ENCODE results near the gene CCDC187. TPM values are rescaled to one million over a fixed set of nuclear protein-coding genes. Genes with fewer than 3 reads are reported as not detected.

The CCDC187 gene
- total RNA-seq, 1 donor from 2014 or later = not detected

GRCh38 chr9:136233868-136234267 is 70.0 kb downstream of the CCDC187 start:
- no peaks in the 10 kb centered on the region for H3K9me3 ChIP-seq (ENCODE audit: low read depth)
- Mint-ChIP-seq H3K36me3 (peaks cover 5% of the 10 kb centered on the region), H3K27ac (no peak overlapping the region), H3K27me3 (ENCODE audit: insufficient read depth, low read depth) (peaks cover 5% of the 10 kb centered on the region), H3K4me3 (no peak overlapping the region), H3K4me1 (peaks cover 4% of the 10 kb centered on the region), H3K9me3 (no peaks in the 10 kb centered on the region)
- H3K4me1 ChIP-seq = no peaks in the 10 kb centered on the region
- DNase-seq (ENCODE audit: low spot score) = no peak
- no peak for TF ChIP-seq EZH2 (IDR thresholded peaks at IDR 0.05)
- TF ChIP-seq EZH2phosphoT487 (IDR thresholded peaks at IDR 0.05) = no peak
- TF ChIP-seq CTCF (IDR thresholded peaks at IDR 0.05) = no peak
- no peaks in the 10 kb centered on the region for H3K36me3 ChIP-seq
- no peak overlapping the region for H2AFZ ChIP-seq (replicated peaks)
- H3K79me2 ChIP-seq (ENCODE audit: low read depth) = peaks cover 28% of the 10 kb centered on the region
- H3K4me3 ChIP-seq = no peak overlapping the region
- H3K9ac ChIP-seq = no peak overlapping the region
- H4K20me1 ChIP-seq (ENCODE audit: low read depth) = peaks cover 71% of the 10 kb centered on the region
- H3F3A ChIP-seq (ENCODE audit: low read depth) = no peaks in the 10 kb centered on the region
- no peak overlapping the region for H3K4me2 ChIP-seq
- H3K27ac ChIP-seq = no peak overlapping the region
- no peaks in the 10 kb centered on the region for H3K27me3 ChIP-seq

- Histone ChIP-seq H3K27me3 (no peaks in the 10 kb centered on the region), H3K27ac (no peak overlapping the region), H3K4me2 (no peak overlapping the region), H3K4me3 (no peak overlapping the region), H3K9ac (no peak overlapping the region), H3K36me3 (no peaks in the 10 kb centered on the region), H3K79me2 (ENCODE audit: low read depth) (peaks cover 27% of the 10 kb centered on the region), H3K4me1 (no peaks in the 10 kb centered on the region), H3F3A (ENCODE audit: low read depth) (no peaks in the 10 kb centered on the region), H4K20me1 (ENCODE audit: low read depth) (peaks cover 71% of the 10 kb centered on the region), H2AFZ (replicated peaks) (no peak overlapping the region), H3K9me3 (ENCODE audit: low read depth) (no peaks in the 10 kb centered on the region)
- peaks cover 5% of the 10 kb centered on the region for H3K27me3 Mint-ChIP-seq (ENCODE audit: insufficient read depth, low read depth)
- H3K4me1 Mint-ChIP-seq = peaks cover 4% of the 10 kb centered on the region
- TF ChIP-seq CTCF (IDR thresholded peaks at IDR 0.05) (no peak), EZH2phosphoT487 (IDR thresholded peaks at IDR 0.05) (no peak), EZH2 (IDR thresholded peaks at IDR 0.05) (no peak)
- H3K4me3 Mint-ChIP-seq = no peak overlapping the region
- H3K27ac Mint-ChIP-seq = no peak overlapping the region
- no peak for DNase-seq (ENCODE audit: low spot score)
- peaks cover 5% of the 10 kb centered on the region for H3K36me3 Mint-ChIP-seq
- no peaks in the 10 kb centered on the region for H3K9me3 Mint-ChIP-seq
Measured at GRCh38 chr9:136233411-136233810, 70.5 kb downstream of the CCDC187 start.

GRCh38 chr9:136232969-136233368 is 70.9 kb downstream of the CCDC187 start:
- Histone ChIP-seq H2AFZ (replicated peaks) (no peak overlapping the region), H3K36me3 (no peaks in the 10 kb centered on the region), H3K4me3 (no peak overlapping the region), H3K27ac (no peak overlapping the region), H3K79me2 (ENCODE audit: low read depth) (peaks cover 22% of the 10 kb centered on the region), H3K27me3 (no peaks in the 10 kb centered on the region), H3K9ac (no peak overlapping the region), H3K9me3 (ENCODE audit: low read depth) (no peaks in the 10 kb centered on the region), H3F3A (ENCODE audit: low read depth) (no peaks in the 10 kb centered on the region), H3K4me1 (no peaks in the 10 kb centered on the region), H3K4me2 (no peak overlapping the region), H4K20me1 (ENCODE audit: low read depth) (peaks cover 67% of the 10 kb centered on the region)
- no peak for TF ChIP-seq EZH2 (IDR thresholded peaks at IDR 0.05)
- Mint-ChIP-seq H3K27ac (no peak overlapping the region), H3K27me3 (ENCODE audit: insufficient read depth, low read depth) (peaks cover 5% of the 10 kb centered on the region), H3K4me1 (peaks cover 4% of the 10 kb centered on the region), H3K4me3 (no peak overlapping the region), H3K9me3 (no peaks in the 10 kb centered on the region), H3K36me3 (peaks cover 5% of the 10 kb centered on the region)
- no peak for DNase-seq (ENCODE audit: low spot score)

- Mint-ChIP-seq H3K4me1 (peaks cover 4% of the 10 kb centered on the region), H3K36me3 (peaks cover 5% of the 10 kb centered on the region), H3K9me3 (no peaks in the 10 kb centered on the region), H3K27me3 (ENCODE audit: insufficient read depth, low read depth) (peaks cover 10% of the 10 kb centered on the region), H3K4me3 (no peak overlapping the region), H3K27ac (no peak overlapping the region)
- H3K27me3 ChIP-seq = no peaks in the 10 kb centered on the region
- peaks cover 68% of the 10 kb centered on the region for H4K20me1 ChIP-seq (ENCODE audit: low read depth)
- H2AFZ ChIP-seq (replicated peaks) = no peak overlapping the region
- TF ChIP-seq EZH2 (IDR thresholded peaks at IDR 0.05) (no peak), CTCF (IDR thresholded peaks at IDR 0.05) (no peak), EZH2phosphoT487 (IDR thresholded peaks at IDR 0.05) (no peak)
- H3K4me3 ChIP-seq = no peak overlapping the region
- H3K27ac ChIP-seq = no peak overlapping the region
- peaks cover 19% of the 10 kb centered on the region for H3K79me2 ChIP-seq (ENCODE audit: low read depth)
- DNase-seq (ENCODE audit: low spot score) = no peak
- H3K4me2 ChIP-seq = no peak overlapping the region
- H3F3A ChIP-seq (ENCODE audit: low read depth) = no peaks in the 10 kb centered on the region
- no peaks in the 10 kb centered on the region for H3K4me1 ChIP-seq
- H3K9ac ChIP-seq = no peak overlapping the region
- H3K36me3 ChIP-seq = no peaks in the 10 kb centered on the region
- no peaks in the 10 kb centered on the region for H3K9me3 ChIP-seq (ENCODE audit: low read depth)
Measured at GRCh38 chr9:136231478-136232297, 72.2 kb downstream of the CCDC187 start.
